Endothelial cell of umbilical vein (primary cell): ENCODE measurements around the gene AKAP8L. TPM values are rescaled to one million over a fixed set of nuclear protein-coding genes. Genes with fewer than 3 reads are reported as not detected.

Source experiments
- BruUV-seq: library from RNA; stranded (reverse); fragments of 400-500 nt; replicated peaks from 2 replicates; lab custom pipeline; 2021; lab: Mats Ljungman, UMichigan
- CTCF ChIA-PET: fragments of 300-600, 350-600 bp; sonication (Branson Sonifier 250); formaldehyde crosslinking; loops from one replicate; lab custom pipeline; 2021; ENCODE audit warnings: antibody characterized with exemption, inconsistent platforms; lab: Charles Lee
- POLR2A ChIA-PET: fragments of 300-600, 350-600 bp; sonication (Branson Sonifier 250); formaldehyde crosslinking; loops from one replicate; lab custom pipeline; 2021; ENCODE audit warnings: antibody characterized with exemption, inconsistent platforms; lab: Charles Lee
- DNase-seq: peaks from one replicate; pipeline ENCODE4 v3.0.0-alpha.2; 2011; ENCODE audit warnings: low read depth, low spot score
- FAIRE-seq: peaks from 2 replicates; lab custom pipeline; 2011; peaks lifted over from hg19 to GRCh38; lab: Jason Lieb, UNC
- H2AFZ ChIP-seq: 2 replicates; pipeline ENCODE4 v1.6.0; 2012; ENCODE audit warnings: low read depth, low read length, control low read depth, inconsistent platforms
- H3K27ac ChIP-seq: 2 replicates; pipeline ENCODE4 v1.5.1; 2011; ENCODE audit warnings: low read depth, mild to moderate bottlenecking, control low read depth, low read length, moderate library complexity; ENCODE audit not compliant: insufficient read depth
- H3K27me3 ChIP-seq, 2 experiments: 2 replicates each; pipeline versions ENCODE4 v1.6.0 to v1.6.1; 2011; ENCODE audit warnings: low read length in 2 of 2, mixed read lengths in 1 of 2; ENCODE audit not compliant: control insufficient read depth in 2 of 2, insufficient read depth in 2 of 2
- H3K36me3 ChIP-seq, 2 experiments: 2 replicates in 1 of 2; 3 replicates in 1 of 2; pipeline ENCODE4 v1.5.1; 2011; ENCODE audit warnings: low read length in 2 of 2, mild to moderate bottlenecking in 1 of 2, moderate library complexity in 1 of 2; ENCODE audit not compliant: control insufficient read depth in 2 of 2, insufficient read depth in 2 of 2; ENCODE audit errors: extremely low read depth in 1 of 2
- H3K4me1 ChIP-seq: 3 replicates; pipeline ENCODE4 v1.5.1; 2011; ENCODE audit warnings: mild to moderate bottlenecking, low read length; ENCODE audit not compliant: control insufficient read depth, insufficient read depth; ENCODE audit errors: extremely low read depth
- H3K4me2 ChIP-seq: 2 replicates; pipeline ENCODE4 v1.6.1; 2011; ENCODE audit warnings: low read length, control low read depth, mixed read lengths; ENCODE audit not compliant: insufficient read depth
- H3K4me3 ChIP-seq, 3 experiments: fragments of 200-600 bp in 1 of 3; sonication (generic), shearing (Covaris generic) in 1 of 3; replicated peaks in 1 of 3; 2 replicates each; pipeline ENCODE4 v1.5.1; 2011 to 2016; ENCODE audit warnings: control low read depth in 3 of 3, low read length in 3 of 3, mild to moderate bottlenecking in 2 of 3, inconsistent platforms in 1 of 3, low read depth in 1 of 3, moderate library complexity in 1 of 3; ENCODE audit not compliant: insufficient read depth in 1 of 3
- H3K79me2 ChIP-seq: 2 replicates; pipeline ENCODE4 v1.6.0; 2012; ENCODE audit warnings: low read length, inconsistent platforms; ENCODE audit not compliant: control insufficient read depth, insufficient read depth
- H3K9ac ChIP-seq: replicated peaks from 2 replicates; pipeline ENCODE3; 2011; ENCODE audit warnings: low read length, control low read depth; ENCODE audit not compliant: insufficient read depth; ENCODE audit errors: extremely low read depth
- H3K9me1 ChIP-seq: replicated peaks from 3 replicates; pipeline ENCODE4 v1.6.0; 2011; ENCODE audit warnings: mild to moderate bottlenecking, low read length; ENCODE audit not compliant: control insufficient read depth, insufficient read depth; ENCODE audit errors: extremely low read depth
- H3K9me3 ChIP-seq: replicated peaks from 2 replicates; pipeline ENCODE4 v1.5.1; 2012; ENCODE audit warnings: low read length, inconsistent platforms; ENCODE audit not compliant: control insufficient read depth, insufficient read depth
- H4K20me1 ChIP-seq: replicated peaks from 2 replicates; pipeline ENCODE3; 2011; ENCODE audit warnings: mild to moderate bottlenecking, low read length; ENCODE audit not compliant: control insufficient read depth, insufficient read depth; ENCODE audit errors: extremely low read depth
- EZH2 ChIP-seq: IDR thresholded peaks from 2 replicates; pipeline ENCODE4 v1.6.1; 2012; ENCODE audit warnings: borderline replicate concordance, low read depth, mild to moderate bottlenecking, moderate library complexity, low read length, inconsistent platforms; ENCODE audit not compliant: severe bottlenecking
- FOS ChIP-seq: IDR thresholded peaks from 2 replicates; pipeline ENCODE4 v1.6.1; 2011; ENCODE audit warnings: mild to moderate bottlenecking, low read length, moderate library complexity, borderline replicate concordance; ENCODE audit not compliant: insufficient read depth
- GATA2 ChIP-seq: IDR thresholded peaks from 2 replicates; pipeline ENCODE4 v1.7.0; 2011; ENCODE audit warnings: low read depth, mild to moderate bottlenecking, moderate library complexity, mixed read lengths, low read length; ENCODE audit not compliant: insufficient read length, insufficient read depth
- JUN ChIP-seq: IDR thresholded peaks from 2 replicates; pipeline ENCODE4 v1.6.1; 2011; ENCODE audit warnings: borderline replicate concordance, low read depth; ENCODE audit not compliant: insufficient read length, insufficient read depth
- MYC ChIP-seq: IDR thresholded peaks from one replicate; pipeline ENCODE4 v1.6.1; 2011; ENCODE audit warnings: mild to moderate bottlenecking, low read depth, low read length
- POLR2A ChIP-seq: IDR thresholded peaks from 2 replicates; pipeline ENCODE4 v1.6.1; 2012; ENCODE audit warnings: low read depth, mild to moderate bottlenecking, control low read depth, low read length
- POLR2AphosphoS5 ChIP-seq: IDR thresholded peaks from 2 replicates; pipeline ENCODE4 v1.6.1; 2012; ENCODE audit warnings: low read depth, mild to moderate bottlenecking, control low read depth, low read length, moderate library complexity; ENCODE audit not compliant: insufficient read depth
- dilution Hi-C: fragments of 300-500 bp; cut with MboI; formaldehyde crosslinking; loops from one replicate; pipeline ENCODE4 v1.15.0; 2019; ENCODE audit warnings: low sequenced_read_pairs; ENCODE audit not compliant: extremely low pct_ligation_motif_present
- intact Hi-C: fragments of 100-400 bp; cut with micrococcal nuclease; formaldehyde crosslinking; loops from one replicate; pipeline ENCODE4 v1.10.0; 2022
- polyA plus RNA-seq, 4 experiments: library from polyadenylated mRNA; depleted of rRNA in 3 of 4; stranded (reverse) in 3 of 4; unstranded in 1 of 4; fragments of >200 nt; gene quantifications; 2 replicates each; pipeline versions ENCODE4 v1.2.1 to v1.2.3, GENCODE V29; 2011 to 2012; ENCODE audit warnings: missing spikeins in 1 of 4
- total RNA-seq: library from RNA; stranded (reverse); gene quantifications from 2 replicates; pipeline ENCODE4 v1.2.3, GENCODE V29; 2021
- TF ChIP-seq, protein P1 (sequence below): IDR thresholded peaks from 2 replicates; pipeline ENCODE4 v1.6.1; 2011; ENCODE audit not compliant: insufficient read depth, insufficient read length

AKAP8L gene
- total and polyA plus RNA-seq, 2 donors (not counting 3 experiments of a cell fraction or from before 2014, with no cell fraction given) = 63.9 to 99.6 TPM

DNA sequence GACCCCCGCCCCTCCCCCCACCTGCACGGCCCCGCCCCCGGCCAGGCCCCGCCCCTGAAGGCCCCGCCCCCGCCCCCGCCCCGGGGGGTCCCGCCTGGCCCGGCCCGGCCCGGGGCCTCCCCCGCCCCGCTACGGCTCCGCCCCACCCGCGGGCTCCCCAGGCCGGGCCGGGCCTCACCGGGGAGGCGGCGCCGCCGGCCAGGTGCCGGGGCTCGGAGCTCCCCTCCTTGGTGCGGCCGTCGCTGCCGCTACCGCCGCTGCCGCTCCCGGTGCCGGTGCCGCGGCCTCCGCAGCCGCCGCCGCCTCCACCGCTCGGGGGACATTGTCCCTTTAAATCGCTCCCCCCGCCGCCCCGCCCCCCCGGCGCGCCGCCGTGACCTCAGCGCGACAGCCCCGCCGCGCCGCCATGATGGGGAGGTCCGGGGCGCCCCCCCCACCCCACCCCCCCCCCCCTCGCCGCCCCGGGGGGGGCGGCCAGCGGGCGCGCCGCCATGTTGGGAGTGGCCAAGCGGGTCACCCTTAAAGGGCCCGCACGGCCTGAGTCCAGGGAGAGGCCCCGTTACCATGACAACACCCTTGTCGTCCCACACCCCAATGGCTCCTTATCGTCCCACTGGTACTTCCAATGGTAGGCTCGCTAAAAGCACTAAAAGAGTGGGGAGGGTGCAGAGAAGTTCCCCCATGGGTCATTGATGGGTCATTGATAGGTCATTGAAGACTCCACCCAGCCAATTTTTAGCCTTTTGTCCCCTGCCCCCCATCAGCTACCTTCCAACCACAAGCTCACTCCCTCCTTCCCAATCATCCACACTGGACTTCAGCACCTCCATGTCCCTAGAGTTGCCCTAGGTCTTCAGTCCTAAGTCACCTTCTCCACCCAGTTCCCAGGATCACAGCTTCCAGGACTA lies 31.1 kb upstream of the AKAP8L start, which contains the start of gene WIZ:
TSS of gene WIZ (minus strand) at position 337 of the 908 bp plus-strand sequence. CDS start 1,649 bp downstream, outside the sequence.
- Histone ChIP-seq H3K36me3 (no peaks in the 10 kb centered on the region), H3K9me1 (no peaks in the 10 kb centered on the region), H3K9ac (no peak within 1 kb of the TSS), H3K4me2 (peak within 1 kb of the TSS; percentile 53), H3K79me2 (no peaks in the 10 kb centered on the region), H3K27ac (no peak within 1 kb of the TSS), H3K9me3 (no peaks in the 10 kb centered on the region), H3K4me1 (peaks cover 17% of the 10 kb centered on the region), H3K4me3 (peak within 1 kb of the TSS in 2 of 3 experiments; percentile 9 to 64), H4K20me1 (no peaks in the 10 kb centered on the region), H3K27me3 (no peaks in the 10 kb centered on the region), H2AFZ (peak within 1 kb of the TSS; percentile 41)
- POLR2A ChIA-PET = no interaction called here
- DNase-seq (peak; percentile 56), FAIRE-seq (peak; percentile 37)
- CTCF ChIA-PET = interaction anchor here (1.5 to 3.4 kb wide), 2 partner anchors 17 to 18 kb away, joined by 3 to 29 read pairs; no protein-coding TSS in a partner anchor
- TF ChIP-seq, protein P1, sequence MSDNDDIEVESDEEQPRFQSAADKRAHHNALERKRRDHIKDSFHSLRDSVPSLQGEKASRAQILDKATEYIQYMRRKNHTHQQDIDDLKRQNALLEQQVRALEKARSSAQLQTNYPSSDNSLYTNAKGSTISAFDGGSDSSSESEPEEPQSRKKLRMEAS = no peak
- TF ChIP-seq POLR2A (no peak), MYC (no peak), FOS (no peak), GATA2 (no peak), EZH2 (no peak), POLR2AphosphoS5 (peak; percentile 38), JUN (no peak)
- no TSS peak for BruUV-seq
- dilution Hi-C loops (no loop called here), intact Hi-C loops (no loop called here)
